HepG2 (cell line): ENCODE data around the gene TCF3. TPM values are rescaled to one million over a fixed set of nuclear protein-coding genes. Genes with fewer than 3 reads are reported as not detected.

Experiments
- ERF ChIP-seq: IDR thresholded peaks from 2 replicates; pipeline ENCODE4 v1.6.1; 2018; ENCODE audit warnings: missing biosample characterization, missing genetic modification reagents
- FOXC1 ChIP-seq: sonication (generic); formaldehyde crosslinking; IDR thresholded peaks from 2 replicates; pipeline ENCODE4 v1.8.0; 2022; ENCODE audit warnings: mild to moderate bottlenecking, missing genetic modification reagents, borderline replicate concordance
- HDAC1 ChIP-seq: sonication (generic); formaldehyde crosslinking; IDR thresholded peaks from 2 replicates; pipeline ENCODE4 v1.5.1; 2020; ENCODE audit warnings: mild to moderate bottlenecking, missing genetic modification reagents
- HIC2 ChIP-seq: sonication (generic); formaldehyde crosslinking; IDR thresholded peaks from 2 replicates; pipeline ENCODE4 v1.9.0; 2022; ENCODE audit warnings: low read depth, missing genetic modification reagents
- ISL2 ChIP-seq: sonication (generic); formaldehyde crosslinking; IDR thresholded peaks from 2 replicates; pipeline ENCODE4 v1.5.0; 2020; ENCODE audit warnings: missing genetic modification reagents
- NFIC ChIP-seq: IDR thresholded peaks from 2 replicates; pipeline ENCODE4 v1.6.1; 2012; ENCODE audit warnings: mild to moderate bottlenecking, low read length, inconsistent platforms
- SRY ChIP-seq: sonication (generic); formaldehyde crosslinking; IDR thresholded peaks from 2 replicates; pipeline ENCODE4 v1.8.0; 2022; ENCODE audit warnings: mild to moderate bottlenecking, missing genetic modification reagents
- TAF15 ChIP-seq: fragments of 200-400 bp; formaldehyde crosslinking; IDR thresholded peaks from one replicate; pipeline ENCODE4 v1.6.1; 2018; ENCODE audit warnings: mild to moderate bottlenecking, low read depth, low read length; ENCODE audit not compliant: poor library complexity, severe bottlenecking
- TARDBP ChIP-seq: sonication (generic); formaldehyde crosslinking; IDR thresholded peaks from 2 replicates; pipeline ENCODE4 v1.8.0; 2022; ENCODE audit warnings: mild to moderate bottlenecking, missing genetic modification reagents
- ZNF124 ChIP-seq: sonication (generic); formaldehyde crosslinking; IDR thresholded peaks from 2 replicates; pipeline ENCODE4 v1.4.0; 2020; ENCODE audit warnings: missing genetic modification reagents
- ZNF251 ChIP-seq: sonication (generic); formaldehyde crosslinking; IDR thresholded peaks from 2 replicates; pipeline ENCODE4 v1.9.0; 2021; ENCODE audit warnings: mild to moderate bottlenecking, missing genetic modification reagents
- ZNF501 ChIP-seq: sonication (generic); formaldehyde crosslinking; IDR thresholded peaks from 2 replicates; pipeline ENCODE4 v1.5.1; 2020; ENCODE audit warnings: mild to moderate bottlenecking, moderate library complexity, missing genetic modification reagents
- ZNF550 ChIP-seq: sonication (generic); formaldehyde crosslinking; IDR thresholded peaks from 2 replicates; pipeline ENCODE4 v1.4.0; 2020; ENCODE audit warnings: mild to moderate bottlenecking, missing genetic modification reagents, borderline replicate concordance
- ZNF704 ChIP-seq: sonication (generic); formaldehyde crosslinking; IDR thresholded peaks from 2 replicates; pipeline ENCODE4 v1.8.1; 2023; ENCODE audit warnings: mild to moderate bottlenecking, inconsistent platforms, moderate library complexity, missing genetic modification reagents, borderline replicate concordance
- polyA plus RNA-seq, 8 experiments: library from polyadenylated mRNA; depleted of rRNA in 3 of 8; stranded (reverse) in 7 of 8; unstranded in 1 of 8; fragments of >200 nt; fragmentation: Illumina TruSeq in 4 of 8; extraction: Trizol in 4 of 8; gene quantifications; 2 replicates each; pipeline versions ENCODE4 v1.2.1 to v1.2.3, GENCODE V29; 2011 to 2016; ENCODE audit warnings: low read depth in 4 of 8, missing spikeins in 1 of 8, mixed read lengths in 1 of 8; ENCODE audit not compliant: insufficient read depth in 1 of 8
- total RNA-seq, 5 experiments: library from RNA; depleted of rRNA; stranded (reverse); fragments of >200 nt; fragmentation: Illumina TruSeq; extraction: Trizol; gene quantifications; 2 replicates each; pipeline ENCODE4 v1.2.3, GENCODE V29; 2016; ENCODE audit warnings: low read depth in 1 of 5
- TF ChIP-seq, protein P1 (sequence below): sonication (generic); formaldehyde crosslinking; IDR thresholded peaks from 2 replicates; pipeline ENCODE4 v1.4.0; 2020; ENCODE audit warnings: mild to moderate bottlenecking, missing genetic modification reagents
- TF ChIP-seq, protein P2 (sequence below): sonication (generic); formaldehyde crosslinking; IDR thresholded peaks from 2 replicates; pipeline ENCODE4 v1.5.0; 2020; ENCODE audit warnings: mild to moderate bottlenecking, missing genetic modification reagents
- TF ChIP-seq, protein P3 (sequence below): sonication (generic); formaldehyde crosslinking; IDR thresholded peaks from 2 replicates; pipeline ENCODE4 v1.4.0; 2020; ENCODE audit warnings: missing genetic modification reagents
- TF ChIP-seq, protein P4 (sequence below): sonication (generic); formaldehyde crosslinking; IDR thresholded peaks from 2 replicates; pipeline ENCODE4 v1.8.1; 2023; ENCODE audit warnings: mild to moderate bottlenecking, moderate library complexity, missing genetic modification reagents

The TCF3 gene
- total and polyA plus RNA-seq, 2 of the 13 experiments (the other 11 are each of a cell fraction or from before 2014, with no cell fraction given), result 51.4 to 53.2 TPM

- TF ChIP-seq ZNF251 (CRISPR knock-in tag) (no peak), HDAC1 (no peak), ERF (CRISPR knock-in tag) (no peak), ISL2 (CRISPR knock-in tag) (no peak), TARDBP (CRISPR knock-in tag) (no peak), ZNF124 (no peak), TAF15 (no peak), ZNF550 (CRISPR knock-in tag) (no peak), ZNF501 (CRISPR knock-in tag) (no peak), HIC2 (CRISPR knock-in tag) (no peak), FOXC1 (CRISPR knock-in tag) (no peak), SRY (no peak), NFIC (no peak), ZNF704 (CRISPR knock-in tag) (no peak)
- TF ChIP-seq, protein P1, sequence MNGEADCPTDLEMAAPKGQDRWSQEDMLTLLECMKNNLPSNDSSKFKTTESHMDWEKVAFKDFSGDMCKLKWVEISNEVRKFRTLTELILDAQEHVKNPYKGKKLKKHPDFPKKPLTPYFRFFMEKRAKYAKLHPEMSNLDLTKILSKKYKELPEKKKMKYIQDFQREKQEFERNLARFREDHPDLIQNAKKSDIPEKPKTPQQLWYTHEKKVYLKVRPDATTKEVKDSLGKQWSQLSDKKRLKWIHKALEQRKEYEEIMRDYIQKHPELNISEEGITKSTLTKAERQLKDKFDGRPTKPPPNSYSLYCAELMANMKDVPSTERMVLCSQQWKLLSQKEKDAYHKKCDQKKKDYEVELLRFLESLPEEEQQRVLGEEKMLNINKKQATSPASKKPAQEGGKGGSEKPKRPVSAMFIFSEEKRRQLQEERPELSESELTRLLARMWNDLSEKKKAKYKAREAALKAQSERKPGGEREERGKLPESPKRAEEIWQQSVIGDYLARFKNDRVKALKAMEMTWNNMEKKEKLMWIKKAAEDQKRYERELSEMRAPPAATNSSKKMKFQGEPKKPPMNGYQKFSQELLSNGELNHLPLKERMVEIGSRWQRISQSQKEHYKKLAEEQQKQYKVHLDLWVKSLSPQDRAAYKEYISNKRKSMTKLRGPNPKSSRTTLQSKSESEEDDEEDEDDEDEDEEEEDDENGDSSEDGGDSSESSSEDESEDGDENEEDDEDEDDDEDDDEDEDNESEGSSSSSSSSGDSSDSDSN (CRISPR knock-in tag), result no peak
- TF ChIP-seq, protein P2, sequence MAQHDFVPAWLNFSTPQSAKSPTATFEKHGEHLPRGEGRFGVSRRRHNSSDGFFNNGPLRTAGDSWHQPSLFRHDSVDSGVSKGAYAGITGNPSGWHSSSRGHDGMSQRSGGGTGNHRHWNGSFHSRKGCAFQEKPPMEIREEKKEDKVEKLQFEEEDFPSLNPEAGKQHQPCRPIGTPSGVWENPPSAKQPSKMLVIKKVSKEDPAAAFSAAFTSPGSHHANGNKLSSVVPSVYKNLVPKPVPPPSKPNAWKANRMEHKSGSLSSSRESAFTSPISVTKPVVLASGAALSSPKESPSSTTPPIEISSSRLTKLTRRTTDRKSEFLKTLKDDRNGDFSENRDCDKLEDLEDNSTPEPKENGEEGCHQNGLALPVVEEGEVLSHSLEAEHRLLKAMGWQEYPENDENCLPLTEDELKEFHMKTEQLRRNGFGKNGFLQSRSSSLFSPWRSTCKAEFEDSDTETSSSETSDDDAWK (CRISPR knock-in tag), result no peak
- TF ChIP-seq, protein P3, sequence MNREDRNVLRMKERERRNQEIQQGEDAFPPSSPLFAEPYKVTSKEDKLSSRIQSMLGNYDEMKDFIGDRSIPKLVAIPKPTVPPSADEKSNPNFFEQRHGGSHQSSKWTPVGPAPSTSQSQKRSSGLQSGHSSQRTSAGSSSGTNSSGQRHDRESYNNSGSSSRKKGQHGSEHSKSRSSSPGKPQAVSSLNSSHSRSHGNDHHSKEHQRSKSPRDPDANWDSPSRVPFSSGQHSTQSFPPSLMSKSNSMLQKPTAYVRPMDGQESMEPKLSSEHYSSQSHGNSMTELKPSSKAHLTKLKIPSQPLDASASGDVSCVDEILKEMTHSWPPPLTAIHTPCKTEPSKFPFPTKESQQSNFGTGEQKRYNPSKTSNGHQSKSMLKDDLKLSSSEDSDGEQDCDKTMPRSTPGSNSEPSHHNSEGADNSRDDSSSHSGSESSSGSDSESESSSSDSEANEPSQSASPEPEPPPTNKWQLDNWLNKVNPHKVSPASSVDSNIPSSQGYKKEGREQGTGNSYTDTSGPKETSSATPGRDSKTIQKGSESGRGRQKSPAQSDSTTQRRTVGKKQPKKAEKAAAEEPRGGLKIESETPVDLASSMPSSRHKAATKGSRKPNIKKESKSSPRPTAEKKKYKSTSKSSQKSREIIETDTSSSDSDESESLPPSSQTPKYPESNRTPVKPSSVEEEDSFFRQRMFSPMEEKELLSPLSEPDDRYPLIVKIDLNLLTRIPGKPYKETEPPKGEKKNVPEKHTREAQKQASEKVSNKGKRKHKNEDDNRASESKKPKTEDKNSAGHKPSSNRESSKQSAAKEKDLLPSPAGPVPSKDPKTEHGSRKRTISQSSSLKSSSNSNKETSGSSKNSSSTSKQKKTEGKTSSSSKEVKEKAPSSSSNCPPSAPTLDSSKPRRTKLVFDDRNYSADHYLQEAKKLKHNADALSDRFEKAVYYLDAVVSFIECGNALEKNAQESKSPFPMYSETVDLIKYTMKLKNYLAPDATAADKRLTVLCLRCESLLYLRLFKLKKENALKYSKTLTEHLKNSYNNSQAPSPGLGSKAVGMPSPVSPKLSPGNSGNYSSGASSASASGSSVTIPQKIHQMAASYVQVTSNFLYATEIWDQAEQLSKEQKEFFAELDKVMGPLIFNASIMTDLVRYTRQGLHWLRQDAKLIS, result no peak
- TF ChIP-seq, protein P4, sequence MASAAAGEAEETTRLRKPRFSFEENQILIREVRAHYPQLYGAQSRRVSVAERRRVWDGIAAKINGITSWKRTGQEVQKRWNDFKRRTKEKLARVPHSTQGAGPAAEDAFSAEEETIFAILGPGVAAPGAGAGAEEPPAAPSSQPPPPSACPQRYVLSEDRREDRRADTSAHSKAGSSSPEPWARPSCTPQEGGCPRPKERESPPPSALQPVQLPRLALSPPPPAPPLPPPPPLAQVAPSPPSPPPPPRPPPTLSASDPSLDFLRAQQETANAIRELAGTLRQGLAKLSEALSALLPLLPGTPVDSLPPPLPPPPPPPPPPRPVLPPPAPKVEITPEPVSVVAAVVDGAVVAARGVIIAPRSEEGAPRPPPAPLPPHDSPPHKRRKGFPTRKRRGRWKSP, result no peak
Observed at GRCh38 chr19:1654178-1654792, 1.9 kb upstream of the TCF3 start (continued).
